ENCODE data around the gene RTEL1.

- no peak for TF ChIP-seq CTCF (IDR thresholded peaks at IDR 0.05)
- TF ChIP-seq POLR2A (IDR thresholded peaks at IDR 0.05) = no peak
Observed at GRCh38 chr20:63648190-63648589, 9.9 kb upstream of the RTEL1 start.
